VCaP (cell line): ENCODE data around the gene FN3KRP.

ENCODE experiments used
- H3K27ac ChIP-seq: fragments of 450-650 bp; 2 replicates; pipeline ENCODE4 v1.5.1; 2017
- CTCF ChIP-seq: fragments of 450-650 bp; conservative IDR thresholded peaks from 2 replicates; pipeline ENCODE4 v1.5.1; 2017; ENCODE audit warnings: mild to moderate bottlenecking, moderate library complexity

FN3KRP gene

GRCh38 chr17:82716203-82717010 lies at the start of gene FN3KRP:
Gene FN3KRP (plus strand): TSS chr17:82716706. CDS start chr17:82716756, 50 bp downstream.
- no peak for TF ChIP-seq CTCF
- H3K27ac ChIP-seq: peak within 1 kb of the TSS; percentile 70

GRCh38 chr17:82666931-82667667 lies 49.4 kb upstream of the FN3KRP start:
- no peak for TF ChIP-seq CTCF
- H3K27ac ChIP-seq: no peak overlapping the region

GRCh38 chr17:82667668-82668000 lies 48.9 kb upstream of the FN3KRP start:
- H3K27ac ChIP-seq: no peak overlapping the region

GRCh38 chr17:82668024-82668630 lies 48.4 kb upstream of the FN3KRP start:
- H3K27ac ChIP-seq: peak overlapping the region; percentile 49; the same call in 1 of the 2 replicates
- no peak for TF ChIP-seq CTCF

More at GRCh38 chr17:82667668-82668000, 48.9 kb upstream of the FN3KRP start:
- TF ChIP-seq CTCF: no peak

- peak overlapping the region; percentile 49; the same call in 1 of the 2 replicates for H3K27ac ChIP-seq
- peak; percentile 87 for TF ChIP-seq CTCF
Observed at GRCh38 chr17:82668631-82669099, 47.8 kb upstream of the FN3KRP start.

GRCh38 chr17:82670661-82671450 lies 45.6 kb upstream of the FN3KRP start:
- no peak overlapping the region for H3K27ac ChIP-seq
- TF ChIP-seq CTCF: no peak
